HepG2 (cell line): ENCODE measurements around the gene STAT4. TPM values are rescaled to one million over a fixed set of nuclear protein-coding genes. Genes with fewer than 3 reads are reported as not detected.

ENCODE experiments used
- ATRX ChIP-seq: sonication (generic); formaldehyde crosslinking; IDR thresholded peaks from 2 replicates; pipeline ENCODE4 v1.4.0; 2020; ENCODE audit warnings: missing genetic modification reagents, borderline replicate concordance
- DRAP1 ChIP-seq: IDR thresholded peaks from 2 replicates; pipeline ENCODE4 v1.6.1; 2016; ENCODE audit warnings: missing genetic modification reagents, missing compliant biosample characterization
- FOXA3 ChIP-seq: IDR thresholded peaks from 2 replicates; pipeline ENCODE4 v1.6.1; 2016; ENCODE audit warnings: missing genetic modification reagents, missing compliant biosample characterization
- GPN1 ChIP-seq: sonication (generic); formaldehyde crosslinking; IDR thresholded peaks from 2 replicates; pipeline ENCODE4 v1.5.1; 2020; ENCODE audit warnings: missing genetic modification reagents, borderline replicate concordance
- KLF16 ChIP-seq, 2 experiments: sonication (generic) in 1 of 2; formaldehyde crosslinking in 1 of 2; IDR thresholded peaks; 2 replicates each; pipeline versions ENCODE4 v1.6.1 to v1.8.0; 2016 to 2023; ENCODE audit warnings: missing genetic modification reagents in 2 of 2, missing compliant biosample characterization in 1 of 2
- MAFG ChIP-seq: sonication (generic); formaldehyde crosslinking; IDR thresholded peaks from 2 replicates; pipeline ENCODE4 v1.5.1; 2020; ENCODE audit warnings: mild to moderate bottlenecking, missing genetic modification reagents
- MIXL1 ChIP-seq: IDR thresholded peaks from 2 replicates; pipeline ENCODE4 v1.6.1; 2016
- MTA3 ChIP-seq: sonication (generic); formaldehyde crosslinking; IDR thresholded peaks from 2 replicates; pipeline ENCODE4 v1.4.0; 2020; ENCODE audit warnings: missing genetic modification reagents
- NFE2L1 ChIP-seq: sonication (generic); formaldehyde crosslinking; IDR thresholded peaks from 2 replicates; pipeline ENCODE4 v1.4.0; 2020; ENCODE audit warnings: missing genetic modification reagents, mild to moderate bottlenecking, borderline replicate concordance
- RBM22 ChIP-seq: fragments of 200-400 bp; formaldehyde crosslinking; optimal IDR thresholded peaks from 2 replicates; pipeline ENCODE3; 2017; ENCODE audit warnings: mild to moderate bottlenecking, low read length, moderate library complexity
- REST ChIP-seq, 2 experiments: IDR thresholded peaks; 2 replicates each; pipeline ENCODE4 v1.6.1; 2011 to 2012; ENCODE audit warnings: low read length in 2 of 2, borderline replicate concordance in 1 of 2, low read depth in 1 of 2, mild to moderate bottlenecking in 1 of 2, moderate library complexity in 1 of 2
- RFXANK ChIP-seq: IDR thresholded peaks from 2 replicates; pipeline ENCODE4 v1.6.1; 2016
- ZNF274 ChIP-seq: sonication (generic); formaldehyde crosslinking; IDR thresholded peaks from 2 replicates; pipeline ENCODE4 v1.5.1; 2020; ENCODE audit warnings: mild to moderate bottlenecking, missing genetic modification reagents
- ZNF343 ChIP-seq: sonication (generic); formaldehyde crosslinking; IDR thresholded peaks from 2 replicates; pipeline ENCODE4 v1.4.0; 2020; ENCODE audit warnings: mild to moderate bottlenecking, missing genetic modification reagents
- ZNF670 ChIP-seq: sonication (generic); formaldehyde crosslinking; IDR thresholded peaks from 2 replicates; pipeline ENCODE4 v1.8.0; 2022; ENCODE audit warnings: mild to moderate bottlenecking, missing genetic modification reagents, borderline replicate concordance
- polyA plus RNA-seq, 8 experiments: library from polyadenylated mRNA; depleted of rRNA in 3 of 8; stranded (reverse) in 7 of 8; unstranded in 1 of 8; fragments of >200 nt; fragmentation: Illumina TruSeq in 4 of 8; extraction: Trizol in 4 of 8; gene quantifications; 2 replicates each; pipeline versions ENCODE4 v1.2.1 to v1.2.3, GENCODE V29; 2011 to 2016; ENCODE audit warnings: low read depth in 4 of 8, missing spikeins in 1 of 8, mixed read lengths in 1 of 8; ENCODE audit not compliant: insufficient read depth in 1 of 8
- total RNA-seq, 5 experiments: library from RNA; depleted of rRNA; stranded (reverse); fragments of >200 nt; fragmentation: Illumina TruSeq; extraction: Trizol; gene quantifications; 2 replicates each; pipeline ENCODE4 v1.2.3, GENCODE V29; 2016; ENCODE audit warnings: low read depth in 1 of 5
- TF ChIP-seq, protein P1 (sequence below): sonication (generic); formaldehyde crosslinking; IDR thresholded peaks from 2 replicates; pipeline ENCODE4 v1.4.0; 2020; ENCODE audit warnings: missing genetic modification reagents, borderline replicate concordance
- TF ChIP-seq, protein P2 (sequence below): sonication (generic); formaldehyde crosslinking; IDR thresholded peaks from 2 replicates; pipeline ENCODE4 v1.4.0; 2020; ENCODE audit warnings: missing genetic modification reagents, mild to moderate bottlenecking, borderline replicate concordance
- TF ChIP-seq, protein P3 (sequence below): sonication (generic); formaldehyde crosslinking; IDR thresholded peaks from 2 replicates; pipeline ENCODE4 v1.4.0; 2020; ENCODE audit warnings: mild to moderate bottlenecking, missing genetic modification reagents

Gene STAT4
- total and polyA plus RNA-seq, 2 of the 13 experiments (the other 11 are each of a cell fraction or from before 2014, with no cell fraction given) = 0.37 TPM; not detected in 1

DNA sequence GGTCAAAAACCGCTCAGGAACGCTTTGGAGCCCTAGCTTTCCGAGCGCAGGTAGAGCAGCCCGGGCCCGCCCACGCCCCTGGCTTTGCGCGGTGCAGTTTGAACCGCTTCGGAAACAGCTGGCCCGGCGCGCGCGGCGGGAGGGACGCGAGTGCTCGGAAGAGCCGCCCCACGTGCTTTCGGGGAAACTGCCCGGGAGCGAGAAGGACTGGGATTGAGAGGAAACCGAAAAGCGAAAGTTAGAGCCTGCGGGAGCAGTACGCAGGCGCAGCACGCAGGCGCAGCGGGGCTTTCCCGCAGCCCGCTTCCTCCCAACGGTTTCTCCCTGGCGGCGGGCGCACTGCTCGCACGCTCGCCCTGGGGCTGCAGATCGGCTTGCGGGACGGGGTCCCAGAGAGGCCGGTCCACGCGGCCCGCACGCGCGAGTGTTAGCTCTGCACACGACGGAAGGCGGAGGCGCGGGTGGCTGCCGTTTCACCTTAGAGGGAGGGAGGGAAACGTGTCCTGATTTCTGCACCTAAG lies 130.5 kb downstream of the STAT4 start (continued):
- TF ChIP-seq, protein P1, sequence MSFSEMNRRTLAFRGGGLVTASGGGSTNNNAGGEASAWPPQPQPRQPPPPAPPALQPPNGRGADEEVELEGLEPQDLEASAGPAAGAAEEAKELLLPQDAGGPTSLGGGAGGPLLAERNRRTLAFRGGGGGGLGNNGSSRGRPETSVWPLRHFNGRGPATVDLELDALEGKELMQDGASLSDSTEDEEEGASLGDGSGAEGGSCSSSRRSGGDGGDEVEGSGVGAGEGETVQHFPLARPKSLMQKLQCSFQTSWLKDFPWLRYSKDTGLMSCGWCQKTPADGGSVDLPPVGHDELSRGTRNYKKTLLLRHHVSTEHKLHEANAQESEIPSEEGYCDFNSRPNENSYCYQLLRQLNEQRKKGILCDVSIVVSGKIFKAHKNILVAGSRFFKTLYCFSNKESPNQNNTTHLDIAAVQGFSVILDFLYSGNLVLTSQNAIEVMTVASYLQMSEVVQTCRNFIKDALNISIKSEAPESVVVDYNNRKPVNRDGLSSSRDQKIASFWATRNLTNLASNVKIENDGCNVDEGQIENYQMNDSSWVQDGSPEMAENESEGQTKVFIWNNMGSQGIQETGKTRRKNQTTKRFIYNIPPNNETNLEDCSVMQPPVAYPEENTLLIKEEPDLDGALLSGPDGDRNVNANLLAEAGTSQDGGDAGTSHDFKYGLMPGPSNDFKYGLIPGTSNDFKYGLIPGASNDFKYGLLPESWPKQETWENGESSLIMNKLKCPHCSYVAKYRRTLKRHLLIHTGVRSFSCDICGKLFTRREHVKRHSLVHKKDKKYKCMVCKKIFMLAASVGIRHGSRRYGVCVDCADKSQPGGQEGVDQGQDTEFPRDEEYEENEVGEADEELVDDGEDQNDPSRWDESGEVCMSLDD (CRISPR knock-in tag) = 0 out of 2 replicates have a peak, but pooled peaks have one; percentile 86
- TF ChIP-seq ZNF343 = peak; percentile 97
- peak; percentile 44; the same call in 1 of the 2 replicates for TF ChIP-seq NFE2L1
- TF ChIP-seq, protein P2, sequence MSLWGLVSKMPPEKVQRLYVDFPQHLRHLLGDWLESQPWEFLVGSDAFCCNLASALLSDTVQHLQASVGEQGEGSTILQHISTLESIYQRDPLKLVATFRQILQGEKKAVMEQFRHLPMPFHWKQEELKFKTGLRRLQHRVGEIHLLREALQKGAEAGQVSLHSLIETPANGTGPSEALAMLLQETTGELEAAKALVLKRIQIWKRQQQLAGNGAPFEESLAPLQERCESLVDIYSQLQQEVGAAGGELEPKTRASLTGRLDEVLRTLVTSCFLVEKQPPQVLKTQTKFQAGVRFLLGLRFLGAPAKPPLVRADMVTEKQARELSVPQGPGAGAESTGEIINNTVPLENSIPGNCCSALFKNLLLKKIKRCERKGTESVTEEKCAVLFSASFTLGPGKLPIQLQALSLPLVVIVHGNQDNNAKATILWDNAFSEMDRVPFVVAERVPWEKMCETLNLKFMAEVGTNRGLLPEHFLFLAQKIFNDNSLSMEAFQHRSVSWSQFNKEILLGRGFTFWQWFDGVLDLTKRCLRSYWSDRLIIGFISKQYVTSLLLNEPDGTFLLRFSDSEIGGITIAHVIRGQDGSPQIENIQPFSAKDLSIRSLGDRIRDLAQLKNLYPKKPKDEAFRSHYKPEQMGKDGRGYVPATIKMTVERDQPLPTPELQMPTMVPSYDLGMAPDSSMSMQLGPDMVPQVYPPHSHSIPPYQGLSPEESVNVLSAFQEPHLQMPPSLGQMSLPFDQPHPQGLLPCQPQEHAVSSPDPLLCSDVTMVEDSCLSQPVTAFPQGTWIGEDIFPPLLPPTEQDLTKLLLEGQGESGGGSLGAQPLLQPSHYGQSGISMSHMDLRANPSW (CRISPR knock-in tag) = peak; percentile 100
- peak; percentile 98 for TF ChIP-seq MIXL1 (CRISPR knock-in tag)
- TF ChIP-seq ZNF274 = peak; percentile 96
- TF ChIP-seq ZNF670 = peak; percentile 100
- TF ChIP-seq ATRX = peak; percentile 62; the same call in 1 of the 2 replicates
- TF ChIP-seq RFXANK (CRISPR knock-in tag) = peak; percentile 97
- peak; percentile 92 for TF ChIP-seq DRAP1 (CRISPR knock-in tag)
- peak; percentile 79; the same call in 1 of the 2 replicates for TF ChIP-seq MTA3 (CRISPR knock-in tag)
- TF ChIP-seq, protein P3, sequence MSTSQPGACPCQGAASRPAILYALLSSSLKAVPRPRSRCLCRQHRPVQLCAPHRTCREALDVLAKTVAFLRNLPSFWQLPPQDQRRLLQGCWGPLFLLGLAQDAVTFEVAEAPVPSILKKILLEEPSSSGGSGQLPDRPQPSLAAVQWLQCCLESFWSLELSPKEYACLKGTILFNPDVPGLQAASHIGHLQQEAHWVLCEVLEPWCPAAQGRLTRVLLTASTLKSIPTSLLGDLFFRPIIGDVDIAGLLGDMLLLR (CRISPR knock-in tag) = peak; percentile 100
- TF ChIP-seq GPN1 (CRISPR knock-in tag) = no peak
- TF ChIP-seq FOXA3 (CRISPR knock-in tag) = peak; percentile 96
- TF ChIP-seq RBM22 = no peak
- TF ChIP-seq KLF16 (CRISPR knock-in tag; IDR thresholded peaks at IDR 0.05) = peak; percentile 96 to 100
- TF ChIP-seq REST (IDR thresholded peaks at IDR 0.05; ENCODE audit: borderline replicate concordance in 1 of 2, low read depth in 1 of 2, low read length in 2 of 2) = peak in 1 of 2 experiments; percentile 79; a peak in 2 of 4 replicates
- no peak for TF ChIP-seq MAFG (CRISPR knock-in tag)
